GM12872 (cell line): Measurements from ENCODE around the gene G6PD.

Source experiments
- TF ChIP-seq, protein P1 (sequence below): IDR thresholded peaks from 3 replicates; pipeline ENCODE4 v1.5.1; 2011; ENCODE audit warnings: low read depth, mild to moderate bottlenecking, low read length, moderate library complexity; ENCODE audit not compliant: insufficient read depth

Gene G6PD

GRCh38 chrX:154515090-154515965, 31.3 kb downstream of the G6PD start:
- TF ChIP-seq, protein P1, sequence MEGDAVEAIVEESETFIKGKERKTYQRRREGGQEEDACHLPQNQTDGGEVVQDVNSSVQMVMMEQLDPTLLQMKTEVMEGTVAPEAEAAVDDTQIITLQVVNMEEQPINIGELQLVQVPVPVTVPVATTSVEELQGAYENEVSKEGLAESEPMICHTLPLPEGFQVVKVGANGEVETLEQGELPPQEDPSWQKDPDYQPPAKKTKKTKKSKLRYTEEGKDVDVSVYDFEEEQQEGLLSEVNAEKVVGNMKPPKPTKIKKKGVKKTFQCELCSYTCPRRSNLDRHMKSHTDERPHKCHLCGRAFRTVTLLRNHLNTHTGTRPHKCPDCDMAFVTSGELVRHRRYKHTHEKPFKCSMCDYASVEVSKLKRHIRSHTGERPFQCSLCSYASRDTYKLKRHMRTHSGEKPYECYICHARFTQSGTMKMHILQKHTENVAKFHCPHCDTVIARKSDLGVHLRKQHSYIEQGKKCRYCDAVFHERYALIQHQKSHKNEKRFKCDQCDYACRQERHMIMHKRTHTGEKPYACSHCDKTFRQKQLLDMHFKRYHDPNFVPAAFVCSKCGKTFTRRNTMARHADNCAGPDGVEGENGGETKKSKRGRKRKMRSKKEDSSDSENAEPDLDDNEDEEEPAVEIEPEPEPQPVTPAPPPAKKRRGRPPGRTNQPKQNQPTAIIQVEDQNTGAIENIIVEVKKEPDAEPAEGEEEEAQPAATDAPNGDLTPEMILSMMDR = no peak

DNA sequence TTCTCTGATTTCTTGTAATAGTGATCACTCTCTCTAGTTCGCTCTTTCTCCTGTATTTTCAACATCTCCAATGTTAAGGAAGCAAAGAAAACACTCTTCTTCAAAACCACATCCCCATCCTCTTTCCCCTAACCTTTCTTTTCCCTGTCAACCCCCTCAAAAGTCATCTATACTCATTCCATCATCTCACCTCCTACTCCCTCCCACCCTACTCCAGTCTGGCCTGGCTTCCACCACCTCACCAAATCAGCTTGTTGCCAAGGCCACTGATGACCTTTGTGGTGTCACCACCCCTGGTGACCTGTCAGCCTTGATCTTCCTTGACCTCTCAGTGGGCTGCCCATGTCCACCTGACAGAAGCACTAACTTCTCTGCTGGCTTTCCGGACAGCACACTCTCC, 32.9 kb downstream of the G6PD start:
- TF ChIP-seq, protein P1 = no peak

DNA sequence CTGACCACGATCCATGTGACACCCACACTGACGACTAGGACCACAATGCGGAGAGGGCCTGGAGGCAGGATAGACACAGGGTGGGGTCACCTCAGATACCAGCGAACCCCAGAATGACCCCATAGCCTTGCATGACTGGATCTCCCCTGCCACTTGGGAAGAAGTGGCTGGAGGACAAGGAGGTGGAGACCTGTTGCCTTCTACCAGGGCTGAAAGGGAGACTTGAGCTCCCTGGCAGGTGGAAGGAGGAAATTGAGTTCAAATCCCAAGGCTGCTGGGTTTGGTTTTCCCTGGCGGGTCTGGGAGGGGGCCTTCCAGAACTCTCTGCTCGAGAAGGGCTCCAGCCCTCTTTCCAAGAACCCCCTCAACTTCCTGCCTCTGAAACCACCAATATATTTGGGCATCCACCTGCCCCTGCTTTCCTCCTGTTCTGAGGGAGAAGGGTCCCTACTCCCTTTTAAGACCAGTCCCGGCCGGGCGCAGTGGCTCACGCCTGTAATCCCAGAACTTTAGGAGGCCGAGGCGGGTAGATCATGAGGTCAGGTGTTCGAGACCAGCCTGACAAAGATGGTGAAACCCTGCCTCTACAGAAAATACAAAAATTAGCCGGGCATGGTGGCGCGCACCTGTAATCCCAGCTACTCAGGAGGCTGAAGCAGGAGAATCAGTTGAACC, 33.6 kb downstream of the G6PD start:
- TF ChIP-seq, protein P1 = no peak

DNA sequence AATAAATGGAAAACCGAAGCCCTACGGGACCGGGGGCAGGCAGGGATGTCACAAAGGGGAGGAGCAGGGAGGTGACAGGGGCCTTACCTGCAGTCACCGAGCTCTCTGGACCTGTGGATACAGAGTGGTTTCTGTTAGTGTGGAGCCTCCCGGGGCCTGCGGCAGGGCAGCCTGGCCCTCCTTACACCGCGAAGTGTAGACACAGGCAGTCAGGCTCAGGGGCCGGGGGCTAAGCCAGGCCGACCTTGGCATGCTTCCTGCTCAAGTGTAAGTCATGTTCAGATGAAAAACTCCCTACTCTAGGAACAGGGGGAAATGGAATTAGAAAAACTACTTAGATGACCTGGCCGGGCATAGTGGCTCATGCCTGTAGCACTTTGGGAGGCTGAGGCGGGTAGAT, 34.9 kb downstream of the G6PD start:
- TF ChIP-seq, protein P1 = no peak

GRCh38 chrX:154509455-154509854, 37.2 kb downstream of the G6PD start:
- TF ChIP-seq, protein P1 = no peak

DNA sequence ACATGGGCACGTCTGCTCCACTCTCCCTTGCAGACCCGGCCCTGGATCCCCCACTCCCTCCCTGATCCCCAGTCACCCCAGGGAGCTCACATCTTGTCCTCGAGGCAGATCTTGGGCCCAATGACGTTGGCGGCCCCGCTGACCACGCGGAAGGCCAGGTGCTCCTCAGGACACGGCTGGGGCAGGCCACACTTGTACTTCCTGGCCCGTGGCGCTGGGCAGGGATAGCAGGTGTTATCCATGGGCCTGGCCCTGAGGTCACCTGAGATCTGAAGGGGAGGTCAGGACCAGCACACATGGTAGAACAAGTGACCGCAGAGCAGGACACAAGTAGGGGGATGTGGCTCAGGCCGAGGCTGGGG, 38.3 kb downstream of the G6PD start:
- TF ChIP-seq, protein P1 = no peak

DNA sequence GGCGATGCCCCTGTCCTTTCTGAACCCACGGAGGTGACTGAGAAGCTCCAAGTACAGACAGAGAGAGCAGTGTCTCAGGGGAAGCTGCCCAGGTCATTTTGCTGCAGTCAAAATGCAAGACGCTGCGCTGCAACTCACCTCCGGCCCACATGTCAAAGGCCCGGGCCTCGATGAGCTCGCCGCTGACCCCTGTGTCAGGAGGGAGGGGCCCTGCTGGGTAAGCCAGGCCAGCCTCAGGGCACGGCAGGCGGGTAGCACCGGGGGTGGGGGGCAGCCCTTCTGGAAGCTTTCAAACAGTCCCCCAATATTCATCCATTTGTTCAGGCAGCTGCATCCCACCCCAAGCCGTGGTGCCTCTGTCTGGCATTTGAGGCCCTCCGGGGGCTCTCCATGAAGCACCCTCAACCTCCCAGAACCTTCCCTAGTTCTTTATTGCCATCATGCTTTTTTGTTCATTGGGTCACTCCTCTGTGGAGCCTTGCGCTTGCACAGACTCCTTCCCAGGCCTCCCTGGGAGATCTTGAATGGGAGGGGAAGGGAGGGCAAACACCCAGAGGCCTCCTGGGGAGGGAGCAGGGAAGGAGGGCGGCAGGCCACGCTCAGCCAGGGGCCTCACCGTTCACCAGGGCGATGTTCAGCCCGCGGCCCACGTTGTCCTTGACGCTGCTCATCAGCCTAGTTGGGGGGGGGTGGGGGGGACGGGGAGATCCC, 38.8 kb downstream of the G6PD start:
- TF ChIP-seq, protein P1 = no peak
